HepG2 (cell line): ENCODE data around the gene MBOAT7. TPM values are rescaled to one million over a fixed set of nuclear protein-coding genes. Genes with fewer than 3 reads are reported as not detected.

ENCODE experiments used
- ATF3 ChIP-seq: sonication (generic); formaldehyde crosslinking; IDR thresholded peaks from 2 replicates; pipeline ENCODE4 v1.4.0; 2020; ENCODE audit warnings: missing genetic modification reagents
- ATF7 ChIP-seq, 2 experiments: fragments of 450-650 bp in 1 of 2; sonication (generic) in 1 of 2; formaldehyde crosslinking in 1 of 2; IDR thresholded peaks; 2 replicates each; pipeline versions ENCODE4 v1.4.0 to v1.6.1; 2016 to 2020; ENCODE audit warnings: antibody characterized with exemption in 1 of 2, mild to moderate bottlenecking in 1 of 2, missing genetic modification reagents in 1 of 2
- EZH2 ChIP-seq: conservative IDR thresholded peaks from 2 replicates; pipeline ENCODE4 v1.6.1; 2012; ENCODE audit warnings: mild to moderate bottlenecking, low read depth, low read length, moderate library complexity
- FIP1L1 ChIP-seq: fragments of 200-400 bp; formaldehyde crosslinking; IDR thresholded peaks from 2 replicates; pipeline ENCODE4 v1.6.1; 2018; ENCODE audit warnings: low read depth, mild to moderate bottlenecking, low read length, moderate library complexity, borderline replicate concordance; ENCODE audit not compliant: insufficient read depth
- GLI4 ChIP-seq: sonication (generic); formaldehyde crosslinking; IDR thresholded peaks from 2 replicates; pipeline ENCODE4 v1.5.1; 2020; ENCODE audit warnings: missing genetic modification reagents, mild to moderate bottlenecking, moderate library complexity, borderline replicate concordance
- HOXA3 ChIP-seq: sonication (generic); formaldehyde crosslinking; IDR thresholded peaks from 2 replicates; pipeline ENCODE4 v1.5.0; 2020; ENCODE audit warnings: missing genetic modification reagents
- ISX ChIP-seq: sonication (generic); formaldehyde crosslinking; conservative IDR thresholded peaks from 2 replicates; pipeline ENCODE4 v1.5.0; 2020; ENCODE audit warnings: missing genetic modification reagents
- JDP2 ChIP-seq: sonication (generic); formaldehyde crosslinking; IDR thresholded peaks from 2 replicates; pipeline ENCODE4 v1.8.1; 2022; ENCODE audit warnings: missing genetic modification reagents, borderline replicate concordance
- JUN ChIP-seq: sonication (generic); formaldehyde crosslinking; IDR thresholded peaks from 2 replicates; pipeline ENCODE4 v1.4.0; 2020; ENCODE audit warnings: mild to moderate bottlenecking, missing genetic modification reagents
- MED13 ChIP-seq: sonication (generic); formaldehyde crosslinking; IDR thresholded peaks from 2 replicates; pipeline ENCODE4 v1.5.0; 2020; ENCODE audit warnings: missing genetic modification reagents
- SOX5 ChIP-seq: IDR thresholded peaks from 2 replicates; pipeline ENCODE4 v1.6.1; 2016; ENCODE audit warnings: borderline replicate concordance
- SP1 ChIP-seq, 2 experiments: fragments of 450-650 bp in 1 of 2; sonication (generic) in 1 of 2; formaldehyde crosslinking in 1 of 2; IDR thresholded peaks; 2 replicates each; pipeline versions ENCODE4 v1.4.0 to v1.6.1; 2016 to 2020; ENCODE audit warnings: missing genetic modification reagents in 1 of 2
- SRF ChIP-seq: IDR thresholded peaks from 2 replicates; pipeline ENCODE4 v1.6.1; 2011; ENCODE audit warnings: mild to moderate bottlenecking, low read depth, low read length, moderate library complexity
- TBX2 ChIP-seq: sonication (generic); formaldehyde crosslinking; IDR thresholded peaks from 2 replicates; pipeline ENCODE4 v1.5.0; 2020; ENCODE audit warnings: missing genetic modification reagents, mild to moderate bottlenecking, borderline replicate concordance
- TFAP4 ChIP-seq: sonication (generic); IDR thresholded peaks from 2 replicates; pipeline ENCODE4 v1.6.1; 2016; ENCODE audit warnings: low read depth, borderline replicate concordance
- TFDP1 ChIP-seq: IDR thresholded peaks from 2 replicates; pipeline ENCODE4 v1.6.1; 2016; ENCODE audit warnings: missing compliant biosample characterization, missing genetic modification reagents, borderline replicate concordance
- TOPORS ChIP-seq: sonication (generic); formaldehyde crosslinking; IDR thresholded peaks from 2 replicates; pipeline ENCODE4 v1.8.0; 2023; ENCODE audit warnings: mild to moderate bottlenecking, missing genetic modification reagents
- XRCC5 ChIP-seq: fragments of 200-400 bp; formaldehyde crosslinking; optimal IDR thresholded peaks from 2 replicates; pipeline ENCODE3; 2017; ENCODE audit warnings: mild to moderate bottlenecking, low read length
- ZBTB44 ChIP-seq: sonication (generic); formaldehyde crosslinking; IDR thresholded peaks from 2 replicates; pipeline ENCODE4 v1.4.0; 2020; ENCODE audit warnings: missing genetic modification reagents
- ZFP37 ChIP-seq: sonication (generic); formaldehyde crosslinking; IDR thresholded peaks from 2 replicates; pipeline ENCODE4 v1.4.0; 2020; ENCODE audit warnings: missing genetic modification reagents, borderline replicate concordance
- ZNF124 ChIP-seq: sonication (generic); formaldehyde crosslinking; IDR thresholded peaks from 2 replicates; pipeline ENCODE4 v1.4.0; 2020; ENCODE audit warnings: missing genetic modification reagents
- ZNF230 ChIP-seq: sonication (generic); formaldehyde crosslinking; IDR thresholded peaks from 2 replicates; pipeline ENCODE4 v1.4.0; 2020; ENCODE audit warnings: mild to moderate bottlenecking, missing genetic modification reagents
- ZNF253 ChIP-seq: sonication (generic); formaldehyde crosslinking; IDR thresholded peaks from 2 replicates; pipeline ENCODE4 v1.8.0; 2022; ENCODE audit warnings: mild to moderate bottlenecking, missing genetic modification reagents, borderline replicate concordance
- ZNF562 ChIP-seq: sonication (generic); formaldehyde crosslinking; IDR thresholded peaks from 2 replicates; pipeline ENCODE4 v1.8.0; 2022; ENCODE audit warnings: missing genetic modification reagents, borderline replicate concordance
- ZNF607 ChIP-seq: sonication (generic); formaldehyde crosslinking; IDR thresholded peaks from 2 replicates; pipeline ENCODE4 v1.5.1; 2020; ENCODE audit warnings: missing genetic modification reagents, mild to moderate bottlenecking, borderline replicate concordance
- ZNF616 ChIP-seq: sonication (generic); formaldehyde crosslinking; IDR thresholded peaks from 2 replicates; pipeline ENCODE4 v1.5.0; 2020; ENCODE audit warnings: low read depth, mild to moderate bottlenecking, missing genetic modification reagents
- ZNF781 ChIP-seq: sonication (generic); formaldehyde crosslinking; IDR thresholded peaks from 2 replicates; pipeline ENCODE4 v1.5.1; 2020; ENCODE audit warnings: borderline replicate concordance, mild to moderate bottlenecking, missing genetic modification reagents; ENCODE audit errors: not compliant biosample characterization
- polyA plus RNA-seq, 8 experiments: library from polyadenylated mRNA; depleted of rRNA in 3 of 8; stranded (reverse) in 7 of 8; unstranded in 1 of 8; fragments of >200 nt; fragmentation: Illumina TruSeq in 4 of 8; extraction: Trizol in 4 of 8; gene quantifications; 2 replicates each; pipeline versions ENCODE4 v1.2.1 to v1.2.3, GENCODE V29; 2011 to 2016; ENCODE audit warnings: low read depth in 4 of 8, missing spikeins in 1 of 8, mixed read lengths in 1 of 8; ENCODE audit not compliant: insufficient read depth in 1 of 8
- total RNA-seq, 5 experiments: library from RNA; depleted of rRNA; stranded (reverse); fragments of >200 nt; fragmentation: Illumina TruSeq; extraction: Trizol; gene quantifications; 2 replicates each; pipeline ENCODE4 v1.2.3, GENCODE V29; 2016; ENCODE audit warnings: low read depth in 1 of 5

Gene MBOAT7
- total and polyA plus RNA-seq, 2 of the 13 experiments (the other 11 are each of a cell fraction or from before 2014, with no cell fraction given) = 22.2 to 25.5 TPM

GRCh38 chr19:54189145-54189734 is at the start of gene MBOAT7 (continued):
- 0 out of 2 replicates have a peak, but pooled peaks have one; percentile 64 for TF ChIP-seq ZBTB44 (CRISPR knock-in tag)
- TF ChIP-seq TOPORS (CRISPR knock-in tag) = no peak
- TF ChIP-seq ZNF253 (CRISPR knock-in tag) = no peak
- TF ChIP-seq ZNF607 (CRISPR knock-in tag) = peak; percentile 81
- peak; percentile 77 for TF ChIP-seq XRCC5
- TF ChIP-seq EZH2 = no peak
- no peak for TF ChIP-seq ZNF781
- peak; percentile 18; the same call in 1 of the 2 replicates for TF ChIP-seq SOX5 (CRISPR knock-in tag)
- 0 out of 2 replicates have a peak, but pooled peaks have one; percentile 48 for TF ChIP-seq ZNF616
- no peak for TF ChIP-seq ATF7 (IDR thresholded peaks at IDR 0.05)
- TF ChIP-seq ATF7 (CRISPR knock-in tag; IDR thresholded peaks at IDR 0.05) = no peak
- TF ChIP-seq ZNF230 (CRISPR knock-in tag) = peak; percentile 74; the same call in 1 of the 2 replicates
- 0 out of 2 replicates have a peak, but pooled peaks have one; percentile 9 for TF ChIP-seq ATF3 (CRISPR knock-in tag)
- TF ChIP-seq SP1 (IDR thresholded peaks at IDR 0.05) = no peak
- TF ChIP-seq SP1 (CRISPR knock-in tag; IDR thresholded peaks at IDR 0.05) = peak; percentile 51
- peak; percentile 60; the same call in 1 of the 2 replicates for TF ChIP-seq JUN (CRISPR knock-in tag)
- no peak for TF ChIP-seq JDP2 (CRISPR knock-in tag)
- TF ChIP-seq MED13 = 0 out of 2 replicates have a peak, but pooled peaks have one; percentile 46
- no peak for TF ChIP-seq FIP1L1
- TF ChIP-seq TFDP1 = peak; percentile 63; the same call in 1 of the 2 replicates
- 0 out of 2 replicates have a peak, but pooled peaks have one; percentile 27 for TF ChIP-seq TBX2 (CRISPR knock-in tag)
- TF ChIP-seq ZNF124 (CRISPR knock-in tag) = 0 out of 2 replicates have a peak, but pooled peaks have one; percentile 11
- TF ChIP-seq TFAP4 = peak; percentile 20; the same call in 1 of the 2 replicates
- TF ChIP-seq HOXA3 (CRISPR knock-in tag) = peak; percentile 61
- peak; percentile 45; the same call in 1 of the 2 replicates for TF ChIP-seq ZFP37
- TF ChIP-seq SRF = no peak
- TF ChIP-seq ISX = peak; percentile 71; the same call in 1 of the 2 replicates
- no peak for TF ChIP-seq ZNF562 (CRISPR knock-in tag)
- no peak for TF ChIP-seq GLI4 (CRISPR knock-in tag)
